ENCODE measurements around the gene SPATA31C2. TPM values are rescaled to one million over a fixed set of nuclear protein-coding genes. Genes with fewer than 3 reads are reported as not detected.
"Not testable (repeated sequence)": the region's sequence is repeated elsewhere in the genome, so short reads cannot be mapped to it uniquely, and the experiment has no call there.

Gene SPATA31C2
- under 1 TPM in 6 of 12 donors, not detected in 6; 0.08 to 0.32 (median 0.17) TPM for polyA plus RNA-seq (ENCODE audit: insufficient read length in 12 of 12)
- long read RNA-seq, donor 1 = 0 reads
- long read RNA-seq, donor 2 = 0 reads
- long read RNA-seq, donor 3 = 0 reads
- long read RNA-seq, donor 4 = 0 reads
- long read RNA-seq, donor 5 = 0 reads
- long read RNA-seq, donor 6 = 0 reads
- long read RNA-seq, donor 7 = 0 reads
- long read RNA-seq, donor 8 = 0 reads
- long read RNA-seq, donor 9 = 0 reads
- long read RNA-seq, donor 10 = 0 reads
- long read RNA-seq, donor 11 = 0 reads

DNA sequence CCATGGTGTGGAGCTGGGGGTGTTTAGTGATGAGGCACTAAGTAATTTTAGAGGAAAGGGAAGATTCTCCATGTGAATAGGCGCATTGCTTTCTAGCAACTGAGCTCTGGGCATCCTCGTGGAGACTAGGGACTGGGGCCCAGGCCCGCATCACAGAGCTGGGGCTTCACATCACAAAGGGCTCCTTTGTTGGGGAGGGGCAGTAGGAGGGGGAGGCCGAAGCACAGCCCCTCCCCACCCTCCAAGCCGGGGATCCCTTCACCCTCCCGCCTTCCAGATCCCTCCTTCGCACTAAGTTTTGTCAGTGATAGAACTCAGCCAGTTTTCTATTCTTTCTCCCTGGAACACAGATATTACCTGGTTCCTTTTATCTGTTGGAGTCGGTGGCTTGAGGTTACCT lies at the start of gene SPATA31C2:
SPATA31C2 (minus strand) TSS at position 101 of the 400 bp plus-strand sequence; CDS start at position 72, 29 bp downstream.
- not testable (repeated sequence) for DNase-seq

DNA sequence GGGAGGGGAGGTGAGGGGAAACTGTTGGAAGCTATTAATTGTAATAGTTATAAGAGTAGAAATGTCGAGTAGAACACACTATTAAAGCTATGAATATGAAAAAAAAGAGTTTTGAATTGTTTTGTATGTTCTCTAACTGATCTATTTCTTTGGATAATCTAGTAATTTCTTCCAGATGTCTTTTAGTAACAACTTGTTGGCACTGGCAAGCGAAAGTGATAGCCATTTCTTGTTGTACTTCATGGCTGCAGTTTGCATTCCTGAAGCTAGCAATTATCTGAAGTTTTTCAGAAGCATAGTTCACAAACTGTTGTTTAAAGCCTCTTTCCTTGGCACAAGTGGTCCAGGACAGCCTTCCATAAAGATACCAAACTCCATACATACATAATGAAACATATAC lies 49.4 kb upstream of the SPATA31C2 start:
- no peak for DNase-seq

- DNase-seq = no peak
Measured at GRCh38 chr9:88186495-88187110, 48.3 kb upstream of the SPATA31C2 start.

DNA sequence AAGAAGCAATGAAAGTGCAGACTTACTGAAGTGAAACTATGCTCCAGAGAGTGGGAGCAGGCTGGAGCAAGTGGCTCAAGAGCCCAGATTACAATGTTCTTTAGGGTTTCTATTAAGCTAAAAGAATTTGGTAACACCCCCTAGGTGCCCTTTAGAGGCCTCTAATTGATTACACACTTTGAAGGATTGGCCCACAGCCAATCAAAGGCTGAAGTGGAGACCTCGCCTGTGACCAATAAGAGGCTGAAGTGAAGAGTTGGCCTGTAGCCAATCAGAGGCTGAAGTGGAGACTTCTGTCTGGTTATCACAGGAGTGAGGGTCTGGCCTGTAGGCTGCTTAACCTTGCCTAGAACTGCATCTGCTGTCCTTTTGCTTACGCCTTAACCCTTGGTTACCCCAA lies 46.7 kb upstream of the SPATA31C2 start:
- DNase-seq = no peak

DNA sequence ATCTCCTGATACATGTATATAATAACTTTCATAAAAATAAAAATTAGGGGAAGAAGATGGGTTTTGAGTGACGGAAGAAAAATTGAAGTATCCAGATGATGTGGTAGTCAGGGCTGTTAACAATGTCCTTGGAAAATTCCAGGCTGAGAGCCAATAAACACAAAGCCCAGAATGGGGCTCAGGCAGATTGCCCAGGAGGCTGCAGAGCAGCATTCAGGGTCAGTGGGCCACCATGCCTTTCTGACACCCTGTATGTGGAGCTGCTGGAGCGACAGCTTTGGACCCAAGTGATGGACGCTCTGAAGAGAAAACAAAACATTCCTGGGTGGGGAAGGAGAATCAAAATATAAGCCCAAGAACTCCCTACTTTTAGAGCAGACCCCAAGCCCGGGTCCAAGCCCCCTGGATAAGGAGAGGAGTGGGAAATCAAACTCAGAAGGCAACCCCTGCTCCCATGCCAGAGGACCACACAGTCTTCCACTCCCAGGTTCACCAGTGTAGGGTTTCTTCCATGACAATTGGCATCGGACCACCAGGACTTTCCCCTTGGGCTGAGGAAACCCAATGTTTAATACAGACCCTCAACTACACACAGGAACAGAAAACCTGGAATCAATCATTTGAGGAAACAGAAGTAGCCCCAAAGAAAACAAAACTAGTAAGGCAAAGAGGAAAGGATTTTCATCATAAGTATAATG lies 45.7 kb upstream of the SPATA31C2 start:
- no peak for DNase-seq

GRCh38 chr9:88182501-88182900 lies 44.2 kb upstream of the SPATA31C2 start:
- no peak for DNase-seq

GRCh38 chr9:88180081-88180765 lies 41.9 kb upstream of the SPATA31C2 start:
- no peak for DNase-seq

GRCh38 chr9:88179062-88179521 lies 40.8 kb upstream of the SPATA31C2 start:
- DNase-seq = no peak

- DNase-seq = no peak
Measured at GRCh38 chr9:88178641-88179040, 40.4 kb upstream of the SPATA31C2 start.

DNA sequence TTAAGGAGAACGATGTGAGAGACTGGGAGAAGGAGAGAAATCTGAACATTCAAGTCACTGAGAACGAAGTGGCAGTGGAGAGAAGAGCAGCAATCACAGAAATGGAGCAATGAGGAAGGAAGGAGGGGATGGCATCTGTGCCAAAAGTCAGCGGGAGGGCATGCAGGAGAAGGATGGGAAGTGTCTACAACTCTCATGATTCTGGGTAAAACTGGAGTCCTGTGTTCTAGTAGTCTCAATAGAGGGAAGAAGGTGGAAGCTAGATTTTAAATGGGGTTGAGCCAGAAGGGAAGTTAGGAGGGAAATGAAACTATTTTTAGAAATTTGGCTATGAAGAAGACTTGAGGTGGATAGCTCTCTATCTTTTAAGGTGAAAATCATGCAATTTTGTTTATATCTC lies 39.1 kb upstream of the SPATA31C2 start:
- DNase-seq = no peak

DNA sequence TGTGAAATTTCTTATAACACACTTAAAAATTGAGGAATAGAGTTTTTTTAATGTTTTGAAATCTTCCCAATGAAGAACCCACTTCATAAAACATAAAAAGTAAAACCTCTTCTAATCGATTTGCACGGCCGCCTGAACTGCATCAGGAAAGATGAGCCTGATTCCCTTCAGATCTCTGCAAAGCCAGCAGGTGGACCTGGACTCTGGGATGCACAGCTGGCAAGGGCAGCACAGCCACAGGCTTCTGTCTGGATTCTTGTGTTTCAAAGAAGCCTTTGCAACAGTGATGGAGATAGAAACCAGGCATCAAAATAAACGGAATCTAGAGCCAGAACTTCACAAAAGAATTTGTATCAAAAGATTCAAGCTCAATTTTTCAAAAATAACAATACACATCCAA lies 36.0 kb upstream of the SPATA31C2 start:
- DNase-seq = no peak

GRCh38 chr9:88173378-88173999 lies 35.2 kb upstream of the SPATA31C2 start:
- no peak for DNase-seq

DNA sequence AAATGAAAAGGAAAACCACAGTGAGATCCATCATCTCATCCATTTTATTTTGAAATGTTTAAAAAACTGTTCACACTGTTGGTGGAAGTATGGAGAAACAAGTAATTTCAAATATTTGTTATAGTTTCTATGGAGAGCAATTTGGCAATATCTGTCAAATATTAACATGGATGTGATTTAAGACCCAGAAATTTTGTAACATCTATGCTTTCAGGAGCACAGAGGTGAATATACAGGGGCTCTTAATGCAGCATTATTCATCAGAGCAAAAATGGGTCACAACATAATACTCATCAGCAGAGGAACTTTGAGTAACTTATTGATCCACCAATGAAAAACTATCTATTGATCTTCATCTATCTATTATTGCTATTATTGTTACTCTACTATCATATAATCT lies 31.4 kb upstream of the SPATA31C2 start:
- no peak for DNase-seq

DNA sequence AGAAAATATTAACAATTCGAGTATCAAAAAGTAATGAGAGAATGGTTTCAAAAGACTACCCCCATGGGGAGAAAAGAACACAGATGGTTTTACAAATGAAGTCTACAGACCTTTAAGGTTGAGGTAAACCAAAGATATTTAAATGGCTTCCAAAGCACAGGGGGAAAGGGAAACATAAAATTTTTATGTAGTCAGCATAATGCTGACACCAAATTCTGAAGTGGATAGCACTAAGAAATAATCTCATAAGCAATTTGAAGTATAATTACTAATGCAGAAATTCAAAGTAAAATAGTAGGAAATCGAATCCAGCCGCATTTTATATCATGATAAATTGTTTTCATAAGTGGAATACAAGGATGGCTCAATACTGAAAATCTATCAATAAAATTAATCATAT lies 30.3 kb upstream of the SPATA31C2 start:
- DNase-seq = no peak

DNA sequence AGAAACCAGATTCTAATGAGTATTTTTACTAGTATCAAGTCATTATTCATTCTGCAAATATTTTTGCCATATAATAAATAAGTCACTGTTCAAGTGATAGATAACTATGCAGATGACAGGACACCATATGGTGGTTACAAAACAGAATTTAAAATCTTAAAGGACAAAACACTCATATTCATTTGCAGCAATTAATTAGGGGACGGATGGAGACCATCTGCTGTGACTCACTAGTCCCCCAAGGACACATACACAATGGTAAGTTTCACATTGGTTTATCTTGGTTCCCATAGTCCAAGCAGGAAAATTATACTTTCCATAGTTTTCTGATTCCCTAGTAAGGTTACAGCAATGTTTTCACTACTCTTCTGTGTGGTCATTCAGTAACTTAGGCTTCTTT lies 28.4 kb upstream of the SPATA31C2 start:
- no peak for DNase-seq

GRCh38 chr9:88164850-88165249 lies 26.6 kb upstream of the SPATA31C2 start:
- DNase-seq = no peak

DNA sequence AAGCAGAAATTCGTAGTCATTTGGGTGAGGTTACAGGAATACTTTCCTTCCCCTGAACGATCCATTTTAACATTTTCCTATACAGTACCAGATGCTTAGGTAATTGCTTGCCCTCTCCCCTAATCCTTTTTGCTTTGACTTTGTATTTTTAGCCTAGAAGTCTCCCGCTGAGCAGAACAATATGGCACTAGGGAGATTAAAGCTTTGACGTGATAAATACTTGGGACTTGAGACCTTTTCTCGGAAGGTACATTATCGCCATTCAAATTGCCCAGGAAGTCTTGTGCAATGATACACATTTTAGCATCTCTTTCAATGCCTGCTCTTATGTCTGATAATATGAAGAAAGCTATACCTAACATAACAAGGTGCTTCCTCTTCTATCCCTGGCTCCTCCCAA lies 22.9 kb upstream of the SPATA31C2 start:
- no peak for DNase-seq

- no peak for DNase-seq
Measured at GRCh38 chr9:88143957-88144625, 5.8 kb upstream of the SPATA31C2 start.

DNA sequence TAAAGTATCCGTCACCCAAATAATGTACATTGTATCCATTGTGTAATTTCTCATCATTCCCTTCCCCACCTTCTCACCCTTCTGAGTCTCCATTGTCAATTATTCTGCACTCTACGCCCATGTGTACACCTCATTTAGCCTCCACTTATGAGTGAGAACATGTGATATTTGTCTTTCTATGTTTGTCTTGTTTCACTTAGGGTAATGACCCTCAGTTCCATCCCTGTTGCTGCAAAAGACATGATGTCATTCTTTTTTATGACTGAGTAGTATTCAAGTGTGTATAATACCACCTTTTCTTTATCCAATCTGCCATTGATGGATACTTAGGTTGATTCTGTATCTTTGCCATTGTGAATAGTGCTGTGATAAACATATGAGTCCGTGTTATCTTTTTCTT lies 4.9 kb upstream of the SPATA31C2 start:
- DNase-seq = no peak

GRCh38 chr9:88133552-88133951 lies 4.7 kb downstream of the SPATA31C2 start:
- not testable (repeated sequence) for DNase-seq

GRCh38 chr9:88129556-88129955 lies 8.7 kb downstream of the SPATA31C2 start:
- not testable (repeated sequence) for DNase-seq

Measured in muscle of arm (tissue), 14 donors.